ENCODE data around the gene ZFP92. TPM values are rescaled to one million over a fixed set of nuclear protein-coding genes. Genes with fewer than 3 reads are reported as not detected.

The ZFP92 gene
- total RNA-seq, 1 donor: 0.63 TPM

- Histone ChIP-seq H3K4me3 (ENCODE audit: low read length) (no peak overlapping the region), H3K27me3 (ENCODE audit: insufficient read depth, low read length) (no peaks in the 10 kb centered on the region), H3K4me1 (ENCODE audit: insufficient read depth, low read length) (no peaks in the 10 kb centered on the region), H3K9me3 (ENCODE audit: low read depth, low read length) (no peaks in the 10 kb centered on the region)
Observed at GRCh38 chrX:153435845-153436244, 24.6 kb downstream of the ZFP92 start.

DNA sequence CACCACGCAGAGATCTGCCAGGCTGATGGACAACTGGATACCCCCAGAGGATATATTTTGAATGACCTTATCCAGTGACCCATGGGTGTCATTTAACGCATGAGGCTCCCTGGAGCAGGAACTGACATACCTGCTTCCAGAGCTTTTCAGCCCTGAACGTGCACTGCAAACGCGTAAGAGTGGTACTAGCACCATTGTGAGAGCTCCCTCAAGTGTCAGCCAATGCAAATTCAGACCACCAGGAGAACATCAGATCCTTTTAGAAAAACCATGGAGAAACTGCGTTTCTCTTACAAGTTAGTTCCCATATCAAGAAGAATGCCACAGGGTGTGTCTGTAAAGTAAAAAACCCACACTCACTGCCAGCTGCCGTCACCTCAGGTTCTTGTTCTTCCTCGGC is 27.3 kb downstream of the ZFP92 start:
- Histone ChIP-seq H3K4me1 (ENCODE audit: insufficient read depth, low read length) (no peaks in the 10 kb centered on the region), H3K4me3 (ENCODE audit: low read length) (no peak overlapping the region), H3K9me3 (ENCODE audit: low read depth, low read length) (no peaks in the 10 kb centered on the region), H3K27me3 (ENCODE audit: insufficient read depth, low read length) (no peaks in the 10 kb centered on the region)

DNA sequence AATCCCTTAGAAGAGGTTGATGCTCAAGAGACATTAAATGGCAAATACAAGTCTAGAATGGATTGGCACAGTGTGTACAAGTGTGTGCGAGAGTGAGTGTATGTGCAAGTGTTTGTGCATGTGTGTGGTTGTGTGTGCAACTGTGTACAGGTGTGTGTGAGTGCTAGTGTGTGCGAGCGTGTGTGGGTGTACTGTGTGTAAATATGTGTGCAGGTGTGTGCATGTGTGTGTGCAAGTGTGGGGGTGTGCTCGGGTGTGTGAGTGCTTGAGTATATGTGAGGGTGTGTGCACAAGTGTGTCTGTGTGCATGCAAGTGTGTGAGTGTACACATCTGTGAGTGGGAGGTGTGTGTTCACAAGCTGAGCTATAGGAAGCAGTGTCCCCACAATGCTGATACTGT is 28.7 kb downstream of the ZFP92 start:
- no peaks in the 10 kb centered on the region for H3K9me3 ChIP-seq (ENCODE audit: low read depth, low read length)
- H3K4me1 ChIP-seq (ENCODE audit: insufficient read depth, low read length): no peaks in the 10 kb centered on the region
- H3K27me3 ChIP-seq (ENCODE audit: insufficient read depth, low read length): no peaks in the 10 kb centered on the region

DNA sequence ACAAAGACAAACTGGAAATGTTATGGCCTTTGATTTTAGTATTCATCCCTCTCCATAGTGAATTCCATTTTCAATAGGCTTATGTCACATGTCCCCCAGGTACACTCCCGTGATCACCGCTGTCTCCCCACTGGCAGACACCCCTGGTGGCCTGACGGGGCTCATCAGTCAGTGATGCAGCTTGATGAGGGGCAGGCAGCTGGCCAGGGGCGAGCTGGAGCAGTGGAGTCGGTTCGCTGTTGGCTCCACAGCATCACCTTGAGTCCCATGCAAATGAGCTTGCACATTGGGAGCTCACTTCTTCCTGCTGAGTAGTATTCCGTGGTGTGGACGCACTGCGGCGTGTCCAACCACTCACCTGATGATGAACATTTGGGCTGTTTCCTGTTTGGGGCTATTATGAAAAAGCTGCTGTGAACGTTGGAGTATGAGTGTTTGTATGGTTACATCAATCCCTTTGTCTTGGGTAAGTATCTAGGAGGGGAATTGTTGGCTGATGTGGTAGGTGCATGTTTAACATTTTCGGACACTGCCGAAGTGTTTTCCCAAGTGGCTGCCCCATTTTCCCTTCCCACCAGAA is 29.4 kb downstream of the ZFP92 start:
- no peaks in the 10 kb centered on the region for H3K27me3 ChIP-seq (ENCODE audit: insufficient read depth, low read length)
- H3K4me1 ChIP-seq (ENCODE audit: insufficient read depth, low read length): no peaks in the 10 kb centered on the region
- no peak overlapping the region for H3K4me3 ChIP-seq (ENCODE audit: low read length)
- no peaks in the 10 kb centered on the region for H3K9me3 ChIP-seq (ENCODE audit: low read depth, low read length)

More for the DNA sequence above, 28.7 kb downstream of the ZFP92 start:
- no peak overlapping the region for H3K4me3 ChIP-seq (ENCODE audit: low read length)

DNA sequence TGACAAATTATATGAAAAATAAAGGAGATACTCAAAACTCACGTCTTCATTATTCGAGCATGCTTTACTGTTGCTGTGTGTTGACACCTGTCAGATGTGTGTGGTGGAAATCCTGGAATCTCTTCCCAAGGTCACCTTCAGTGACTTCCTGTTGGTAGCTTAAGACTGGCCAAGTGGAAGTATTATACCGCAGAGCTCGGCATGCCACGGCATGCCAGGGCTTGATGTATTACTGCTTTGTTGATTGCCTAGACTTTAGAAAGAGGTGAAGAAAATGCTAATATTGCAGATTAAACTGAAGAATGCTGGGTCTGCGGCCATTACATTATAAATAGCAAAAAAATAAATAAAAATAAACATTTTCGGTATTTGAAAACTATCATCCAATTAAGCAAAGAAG is 30.0 kb downstream of the ZFP92 start:
- no peaks in the 10 kb centered on the region for H3K4me1 ChIP-seq (ENCODE audit: insufficient read depth, low read length)
- no peaks in the 10 kb centered on the region for H3K27me3 ChIP-seq (ENCODE audit: insufficient read depth, low read length)
- no peaks in the 10 kb centered on the region for H3K9me3 ChIP-seq (ENCODE audit: low read depth, low read length)
- no peak overlapping the region for H3K4me3 ChIP-seq (ENCODE audit: low read length)

DNA sequence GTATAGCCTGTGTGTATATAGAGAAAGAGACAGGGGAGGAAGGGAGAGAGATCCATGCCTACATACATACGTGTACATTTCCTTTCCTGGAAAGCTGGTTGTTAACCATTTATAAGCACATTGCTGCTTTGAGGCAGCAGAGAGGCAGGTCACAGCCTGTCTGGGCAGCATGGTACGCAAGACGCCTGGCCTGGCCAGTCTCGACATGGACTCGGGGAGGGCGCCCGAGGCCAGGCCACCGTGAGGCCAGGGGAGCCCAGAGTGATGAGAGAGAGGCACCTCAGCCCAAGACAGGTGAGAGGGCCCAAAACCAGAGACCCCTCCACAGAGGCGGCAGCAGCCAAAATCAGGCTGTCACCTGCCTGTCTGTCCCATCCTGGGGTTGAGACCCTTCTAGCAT is 30.7 kb downstream of the ZFP92 start:
- H3K27me3 ChIP-seq (ENCODE audit: insufficient read depth, low read length): no peaks in the 10 kb centered on the region
- H3K4me3 ChIP-seq (ENCODE audit: low read length): no peak overlapping the region
- no peaks in the 10 kb centered on the region for H3K4me1 ChIP-seq (ENCODE audit: insufficient read depth, low read length)
- no peaks in the 10 kb centered on the region for H3K9me3 ChIP-seq (ENCODE audit: low read depth, low read length)

- H3K4me3 ChIP-seq (ENCODE audit: low read length): no peak overlapping the region
- H3K27me3 ChIP-seq (ENCODE audit: insufficient read depth, low read length): no peaks in the 10 kb centered on the region
- no peaks in the 10 kb centered on the region for H3K9me3 ChIP-seq (ENCODE audit: low read depth, low read length)
- no peaks in the 10 kb centered on the region for H3K4me1 ChIP-seq (ENCODE audit: insufficient read depth, low read length)
Observed at GRCh38 chrX:153442463-153442862, 31.2 kb downstream of the ZFP92 start.

GRCh38 chrX:153443476-153444332 is 32.4 kb downstream of the ZFP92 start:
- no peak overlapping the region for H3K4me3 ChIP-seq (ENCODE audit: low read length)
- no peaks in the 10 kb centered on the region for H3K27me3 ChIP-seq (ENCODE audit: insufficient read depth, low read length)
- H3K4me1 ChIP-seq (ENCODE audit: insufficient read depth, low read length): no peaks in the 10 kb centered on the region
- no peaks in the 10 kb centered on the region for H3K9me3 ChIP-seq (ENCODE audit: low read depth, low read length)

GRCh38 chrX:153444333-153445011 is 33.2 kb downstream of the ZFP92 start:
- H3K9me3 ChIP-seq (ENCODE audit: low read depth, low read length): no peaks in the 10 kb centered on the region
- H3K4me3 ChIP-seq (ENCODE audit: low read length): no peak overlapping the region
- no peaks in the 10 kb centered on the region for H3K4me1 ChIP-seq (ENCODE audit: insufficient read depth, low read length)
- H3K27me3 ChIP-seq (ENCODE audit: insufficient read depth, low read length): no peaks in the 10 kb centered on the region

GRCh38 chrX:153445106-153445855 is 34.0 kb downstream of the ZFP92 start:
- no peaks in the 10 kb centered on the region for H3K4me1 ChIP-seq (ENCODE audit: insufficient read depth, low read length)
- no peaks in the 10 kb centered on the region for H3K9me3 ChIP-seq (ENCODE audit: low read depth, low read length)
- H3K4me3 ChIP-seq (ENCODE audit: low read length): no peak overlapping the region
- no peaks in the 10 kb centered on the region for H3K27me3 ChIP-seq (ENCODE audit: insufficient read depth, low read length)

DNA sequence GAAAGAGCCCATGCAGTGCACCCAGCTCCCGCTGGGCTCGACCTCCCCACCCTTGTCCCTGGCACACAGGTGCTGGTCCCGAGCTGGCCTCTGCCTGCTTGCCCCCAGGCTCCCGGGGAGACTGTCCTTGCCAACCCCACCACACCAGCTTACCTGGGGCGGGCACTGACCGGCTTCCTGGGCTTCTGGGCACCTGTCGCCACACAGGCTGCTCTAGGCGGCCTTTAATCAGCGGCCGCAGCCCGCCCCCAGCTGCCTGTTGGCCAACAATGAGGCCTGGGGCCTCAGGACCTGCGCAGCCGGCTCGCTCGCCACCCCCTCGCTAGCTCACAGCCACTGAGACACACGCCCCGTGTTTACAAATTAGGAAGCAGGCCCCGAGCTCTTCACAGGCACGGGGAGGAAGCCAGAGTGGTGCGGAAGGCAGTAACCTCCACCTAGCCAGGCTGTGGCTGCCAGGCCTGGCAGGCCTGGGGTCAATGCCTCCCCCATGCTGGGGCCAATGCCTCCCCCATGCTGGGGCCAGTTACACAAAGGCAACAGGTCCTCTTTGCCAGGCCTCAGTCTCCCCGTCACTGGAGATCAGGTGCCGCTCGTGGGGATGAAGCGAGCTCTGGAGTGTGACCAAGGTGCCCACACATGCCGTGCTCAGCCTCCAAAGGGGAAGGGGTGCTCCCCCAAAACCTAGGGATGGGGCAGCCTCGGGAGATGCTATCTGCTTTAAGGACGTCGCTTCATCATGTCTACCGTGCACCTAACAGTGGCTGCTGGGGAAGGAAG is 34.8 kb downstream of the ZFP92 start, which contains the start of gene TREX2:
TREX2 (minus strand) TSS at position 201 of the 780 bp plus-strand sequence. CDS start 626 bp downstream, outside the sequence.
- Histone ChIP-seq H3K4me1 (ENCODE audit: insufficient read depth, low read length) (no peaks in the 10 kb centered on the region), H3K9me3 (ENCODE audit: low read depth, low read length) (no peaks in the 10 kb centered on the region), H3K4me3 (ENCODE audit: low read length) (no peak within 1 kb of the TSS), H3K27me3 (ENCODE audit: insufficient read depth, low read length) (no peaks in the 10 kb centered on the region)

GRCh38 chrX:153446636-153446936 is 35.3 kb downstream of the ZFP92 start:
- H3K27me3 ChIP-seq (ENCODE audit: insufficient read depth, low read length): no peaks in the 10 kb centered on the region
- H3K4me3 ChIP-seq (ENCODE audit: low read length): no peak overlapping the region
- no peaks in the 10 kb centered on the region for H3K4me1 ChIP-seq (ENCODE audit: insufficient read depth, low read length)
- no peaks in the 10 kb centered on the region for H3K9me3 ChIP-seq (ENCODE audit: low read depth, low read length)

GRCh38 chrX:153446950-153447580 is 35.8 kb downstream of the ZFP92 start:
- Histone ChIP-seq H3K9me3 (ENCODE audit: low read depth, low read length) (no peaks in the 10 kb centered on the region), H3K27me3 (ENCODE audit: insufficient read depth, low read length) (no peaks in the 10 kb centered on the region), H3K4me3 (ENCODE audit: low read length) (no peak overlapping the region), H3K4me1 (ENCODE audit: insufficient read depth, low read length) (no peaks in the 10 kb centered on the region)

DNA sequence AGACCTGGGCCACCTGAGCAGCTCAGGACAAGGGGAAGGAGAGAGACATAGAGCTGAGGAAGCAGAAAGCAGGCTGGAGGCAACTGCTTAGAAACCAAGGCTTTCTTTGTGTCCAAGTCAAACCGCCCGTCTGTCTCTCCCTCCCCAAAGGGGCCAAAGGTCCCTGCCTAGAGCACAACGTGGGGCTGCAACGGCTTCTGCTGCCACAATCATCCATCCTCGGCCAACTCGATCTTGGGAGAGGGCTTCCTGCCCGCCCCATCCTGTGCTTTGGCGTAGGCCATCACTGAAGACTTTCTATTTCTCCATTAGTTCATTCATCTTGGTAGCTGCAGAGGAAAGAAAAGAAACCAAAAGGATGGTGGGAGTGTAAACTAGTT is 36.3 kb downstream of the ZFP92 start:
- H3K27me3 ChIP-seq (ENCODE audit: insufficient read depth, low read length): no peaks in the 10 kb centered on the region
- H3K4me1 ChIP-seq (ENCODE audit: insufficient read depth, low read length): no peaks in the 10 kb centered on the region
- H3K9me3 ChIP-seq (ENCODE audit: low read depth, low read length): no peaks in the 10 kb centered on the region
- H3K4me3 ChIP-seq (ENCODE audit: low read length): no peak overlapping the region

All from mononuclear cell (primary cell).